Memory B cell (primary cell): ENCODE measurements around the gene ACP7.
"Not testable (repeated sequence)": the region's sequence is repeated elsewhere in the genome, so short reads cannot be mapped to it uniquely, and the experiment has no call there.

Experiments used
- ATAC-seq: fragments of 150-1000 bp; cut with Tn5 transposase; 2 replicates; pipeline ENCODE4 v1.10.0; 2021; ENCODE audit warnings: low read depth, mild to moderate bottlenecking, moderate library complexity
- DNase-seq, 2 donors: peaks; one replicate each; pipeline ENCODE4 v3.0.0; 2022; ENCODE audit warnings: low spot score in 2 of 2
- H3K27ac Mint-ChIP-seq: one replicate; pipeline ENCODE4 v1.8.0; 2022; ENCODE audit warnings: mild to moderate bottlenecking, moderate library complexity, mixed read lengths
- H3K27me3 Mint-ChIP-seq: one replicate; pipeline ENCODE4 v1.8.0; 2022; ENCODE audit warnings: mixed read lengths
- H3K36me3 Mint-ChIP-seq: one replicate; pipeline ENCODE4 v1.8.0; 2022; ENCODE audit warnings: mild to moderate bottlenecking, mixed read lengths
- H3K4me1 Mint-ChIP-seq: one replicate; pipeline ENCODE4 v1.8.0; 2022; ENCODE audit warnings: mixed read lengths
- H3K4me3 Mint-ChIP-seq: one replicate; pipeline ENCODE4 v1.8.0; 2022; ENCODE audit warnings: mild to moderate bottlenecking, moderate library complexity, mixed read lengths
- H3K9me3 Mint-ChIP-seq: one replicate; pipeline ENCODE4 v1.8.0; 2022; ENCODE audit warnings: mixed read lengths

Gene ACP7

DNA sequence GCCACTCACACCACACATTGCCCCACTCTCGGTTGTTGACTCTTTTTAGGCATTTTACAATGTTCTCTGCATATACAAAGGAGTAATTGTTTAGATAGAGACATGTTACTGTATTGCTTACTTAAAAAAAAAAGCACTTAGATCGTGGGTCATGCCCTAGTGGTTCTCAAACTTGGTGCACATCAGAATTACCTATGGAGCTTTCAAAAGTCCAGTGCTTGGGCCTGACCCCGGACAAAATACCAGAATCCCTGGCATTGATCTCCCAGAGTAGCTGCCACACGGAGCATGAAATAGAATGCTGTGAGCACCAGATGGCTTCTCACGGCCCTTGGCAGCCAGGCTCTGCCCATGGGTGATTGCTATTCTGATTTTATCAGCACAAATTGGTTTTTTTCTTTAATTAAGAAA, 20.0 kb downstream of the ACP7 start:
- Mint-ChIP-seq H3K9me3 (no peaks in the 10 kb centered on the region), H3K27me3 (peaks cover 11% of the 10 kb centered on the region), H3K4me3 (no peak overlapping the region), H3K4me1 (no peaks in the 10 kb centered on the region), H3K27ac (no peak overlapping the region), H3K36me3 (no peaks in the 10 kb centered on the region)
- DNase-seq: no peak
- no peak for ATAC-seq

DNA sequence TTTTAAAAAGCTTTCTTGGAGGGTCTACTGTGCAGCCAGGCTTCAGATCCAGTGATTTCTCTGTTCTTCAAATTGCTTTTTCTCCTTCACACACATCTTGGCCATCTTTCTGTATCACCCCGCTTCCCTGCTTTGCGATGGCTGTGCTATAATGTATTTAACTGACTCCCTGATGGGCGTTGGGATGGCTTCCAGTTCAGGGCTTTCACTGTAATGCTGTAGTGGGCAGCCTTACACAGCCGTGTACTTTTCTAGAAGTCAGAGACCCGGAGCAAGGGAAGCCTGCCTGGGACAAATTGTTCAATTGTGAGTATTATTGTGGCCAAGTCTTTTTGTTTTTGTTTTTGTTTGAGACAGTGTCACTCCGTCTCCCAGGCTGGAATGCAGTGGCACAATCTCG, 22.0 kb downstream of the ACP7 start:
- no peak overlapping the region for H3K4me3 Mint-ChIP-seq
- no peaks in the 10 kb centered on the region for H3K36me3 Mint-ChIP-seq
- ATAC-seq: no peak
- H3K27me3 Mint-ChIP-seq: peaks cover 9% of the 10 kb centered on the region
- DNase-seq: no peak
- no peaks in the 10 kb centered on the region for H3K9me3 Mint-ChIP-seq
- H3K4me1 Mint-ChIP-seq: no peaks in the 10 kb centered on the region
- no peak overlapping the region for H3K27ac Mint-ChIP-seq

DNA sequence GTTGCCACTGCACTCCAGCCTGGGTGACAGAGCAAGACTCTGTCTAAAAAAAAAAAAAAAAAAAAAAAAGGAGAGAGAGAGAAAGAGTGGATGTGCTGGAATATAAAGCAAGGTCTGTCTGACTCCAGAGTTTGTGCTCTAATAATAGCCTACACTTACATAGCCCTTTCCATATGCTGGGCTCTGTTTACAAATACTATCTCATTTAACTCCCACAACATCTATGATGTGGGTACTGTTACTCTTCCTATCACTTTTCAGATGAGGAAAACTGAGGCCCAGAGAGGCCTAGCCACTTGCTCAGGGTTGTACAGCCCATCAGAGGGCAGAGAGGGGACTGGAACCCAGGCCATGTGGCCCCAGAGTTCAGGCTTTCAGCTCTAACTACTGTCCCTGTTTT, 25.5 kb downstream of the ACP7 start:
- no peaks in the 10 kb centered on the region for H3K4me1 Mint-ChIP-seq
- no peak overlapping the region for H3K4me3 Mint-ChIP-seq
- H3K27me3 Mint-ChIP-seq: peaks cover 16% of the 10 kb centered on the region
- H3K36me3 Mint-ChIP-seq: no peaks in the 10 kb centered on the region
- ATAC-seq (no peak), DNase-seq (no peak)
- H3K27ac Mint-ChIP-seq: no peak overlapping the region
- no peaks in the 10 kb centered on the region for H3K9me3 Mint-ChIP-seq

DNA sequence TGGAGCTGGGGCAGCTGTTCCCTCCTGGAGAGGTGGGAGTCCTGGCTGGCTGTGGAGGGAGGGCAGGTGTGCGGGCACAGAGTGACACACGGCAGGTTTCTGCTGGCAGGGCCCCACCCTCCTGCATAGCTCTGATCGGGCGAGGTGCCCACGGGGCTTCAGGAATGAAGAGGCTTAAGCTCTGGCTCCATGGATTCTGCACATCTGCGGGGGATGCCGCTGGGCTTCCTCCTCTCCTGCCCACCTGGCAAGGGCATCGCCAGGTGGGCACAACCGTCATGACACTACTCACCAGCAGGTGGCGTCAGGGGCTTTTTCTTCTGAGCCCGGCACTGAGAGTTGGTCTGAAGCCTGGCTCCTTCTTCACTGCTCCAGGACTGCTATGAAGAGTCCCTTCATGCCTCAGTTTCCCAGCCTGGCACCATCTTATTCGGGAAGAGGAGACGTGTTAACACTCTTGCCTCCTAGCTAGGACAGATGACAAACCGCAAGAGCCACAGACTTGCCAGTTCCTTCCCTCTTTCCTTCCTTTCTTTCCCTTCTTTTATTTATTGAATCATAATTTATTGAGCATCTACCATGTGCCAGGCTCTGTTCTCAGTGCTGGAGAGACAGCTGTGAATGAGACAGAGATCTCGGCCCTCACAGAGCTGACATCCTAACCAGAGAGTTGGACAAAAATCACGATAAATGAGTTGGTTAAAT, 26.2 kb downstream of the ACP7 start:
- no peak overlapping the region for H3K27ac Mint-ChIP-seq
- H3K27me3 Mint-ChIP-seq: peaks cover 19% of the 10 kb centered on the region
- peak; percentile 88 for ATAC-seq
- H3K36me3 Mint-ChIP-seq: no peaks in the 10 kb centered on the region
- H3K9me3 Mint-ChIP-seq: no peaks in the 10 kb centered on the region
- H3K4me1 Mint-ChIP-seq: no peaks in the 10 kb centered on the region
- DNase-seq: peak; percentile 65 to 77
- no peak overlapping the region for H3K4me3 Mint-ChIP-seq

DNA sequence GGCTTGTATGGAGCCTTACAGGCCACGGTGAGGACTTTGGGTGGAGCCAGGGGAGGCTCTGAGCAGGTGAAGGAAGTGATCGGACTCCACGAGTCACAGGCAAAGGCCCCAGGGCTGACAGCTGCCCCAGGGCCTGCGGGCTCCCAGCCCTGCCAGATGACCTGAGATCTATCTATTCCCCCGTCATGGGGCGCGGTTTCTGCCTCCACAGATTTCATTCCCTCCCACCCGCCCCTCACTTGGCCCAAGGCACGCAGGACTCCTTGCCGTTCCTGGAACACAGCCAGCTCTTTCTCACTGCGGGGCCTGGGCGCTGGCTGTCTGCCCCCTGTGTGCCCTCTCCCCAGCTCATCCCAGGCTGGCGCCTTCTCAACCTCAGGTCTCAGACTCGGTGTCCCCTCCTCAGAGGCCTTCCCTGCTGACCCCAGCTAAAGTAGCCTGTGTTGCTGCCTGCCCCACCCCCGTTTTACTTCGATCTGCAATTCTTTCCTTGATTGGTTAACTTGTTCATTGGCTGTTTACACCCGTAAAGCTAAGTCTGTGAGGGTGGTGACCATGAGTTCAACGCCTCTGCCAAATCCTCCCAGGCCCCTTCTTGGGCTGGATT, 27.5 kb downstream of the ACP7 start:
- Mint-ChIP-seq H3K4me1 (no peaks in the 10 kb centered on the region), H3K36me3 (no peaks in the 10 kb centered on the region), H3K27me3 (peaks cover 16% of the 10 kb centered on the region), H3K9me3 (no peaks in the 10 kb centered on the region), H3K4me3 (no peak overlapping the region), H3K27ac (no peak overlapping the region)
- DNase-seq (no peak), ATAC-seq (no peak)

DNA sequence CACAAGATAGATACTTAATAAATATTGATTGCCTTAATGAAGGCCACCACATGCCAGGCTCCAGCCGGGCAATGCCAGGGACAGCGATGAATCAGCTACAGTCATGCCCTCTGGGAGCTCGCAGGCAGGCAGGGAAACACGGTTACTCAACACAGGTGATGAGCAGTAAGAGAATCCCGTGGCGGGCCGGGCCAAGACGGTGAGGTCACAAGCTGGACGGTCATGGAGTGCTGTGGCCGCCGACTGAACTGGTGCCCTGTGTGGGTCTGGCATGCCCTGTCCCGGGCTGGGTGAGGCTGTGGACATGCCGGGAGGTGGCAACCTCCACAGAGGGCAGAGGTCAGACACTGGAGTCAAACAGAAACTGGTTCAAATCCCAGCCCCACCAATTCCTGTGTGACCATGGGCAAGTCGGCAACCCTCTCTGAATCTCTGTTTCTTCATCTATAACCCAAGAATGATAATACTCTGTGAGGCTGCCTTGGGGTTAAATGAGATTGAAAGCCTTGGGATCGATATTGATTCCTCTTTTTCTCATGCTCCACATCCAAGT, 28.2 kb downstream of the ACP7 start:
- no peak for ATAC-seq
- peaks cover 16% of the 10 kb centered on the region for H3K27me3 Mint-ChIP-seq
- no peaks in the 10 kb centered on the region for H3K9me3 Mint-ChIP-seq
- DNase-seq: no peak
- no peak overlapping the region for H3K4me3 Mint-ChIP-seq
- no peak overlapping the region for H3K27ac Mint-ChIP-seq
- H3K4me1 Mint-ChIP-seq: no peaks in the 10 kb centered on the region
- no peaks in the 10 kb centered on the region for H3K36me3 Mint-ChIP-seq

DNA sequence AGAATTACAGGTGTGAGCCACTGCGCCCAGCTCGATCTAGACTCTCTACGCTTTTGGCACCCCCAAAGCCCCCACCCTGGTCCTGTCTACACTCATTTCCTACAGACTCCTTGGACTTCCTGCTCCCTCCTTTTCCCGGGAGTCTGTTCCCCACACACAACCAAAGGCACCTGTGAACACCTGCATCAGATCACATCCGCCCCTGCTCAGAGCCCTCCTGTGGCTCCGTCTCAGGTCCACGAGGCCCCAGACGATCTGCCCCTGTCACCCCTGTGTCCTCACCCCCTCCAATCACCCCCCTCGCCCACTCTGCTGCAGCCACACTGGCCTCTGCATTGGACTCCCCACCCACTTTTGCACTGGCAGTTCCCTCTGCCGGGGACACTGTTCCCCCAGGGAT, 29.0 kb downstream of the ACP7 start:
- Mint-ChIP-seq H3K4me1 (no peaks in the 10 kb centered on the region), H3K27me3 (peaks cover 16% of the 10 kb centered on the region), H3K36me3 (no peaks in the 10 kb centered on the region), H3K27ac (no peak overlapping the region), H3K4me3 (no peak overlapping the region), H3K9me3 (no peaks in the 10 kb centered on the region)
- ATAC-seq (no peak), DNase-seq (no peak)

DNA sequence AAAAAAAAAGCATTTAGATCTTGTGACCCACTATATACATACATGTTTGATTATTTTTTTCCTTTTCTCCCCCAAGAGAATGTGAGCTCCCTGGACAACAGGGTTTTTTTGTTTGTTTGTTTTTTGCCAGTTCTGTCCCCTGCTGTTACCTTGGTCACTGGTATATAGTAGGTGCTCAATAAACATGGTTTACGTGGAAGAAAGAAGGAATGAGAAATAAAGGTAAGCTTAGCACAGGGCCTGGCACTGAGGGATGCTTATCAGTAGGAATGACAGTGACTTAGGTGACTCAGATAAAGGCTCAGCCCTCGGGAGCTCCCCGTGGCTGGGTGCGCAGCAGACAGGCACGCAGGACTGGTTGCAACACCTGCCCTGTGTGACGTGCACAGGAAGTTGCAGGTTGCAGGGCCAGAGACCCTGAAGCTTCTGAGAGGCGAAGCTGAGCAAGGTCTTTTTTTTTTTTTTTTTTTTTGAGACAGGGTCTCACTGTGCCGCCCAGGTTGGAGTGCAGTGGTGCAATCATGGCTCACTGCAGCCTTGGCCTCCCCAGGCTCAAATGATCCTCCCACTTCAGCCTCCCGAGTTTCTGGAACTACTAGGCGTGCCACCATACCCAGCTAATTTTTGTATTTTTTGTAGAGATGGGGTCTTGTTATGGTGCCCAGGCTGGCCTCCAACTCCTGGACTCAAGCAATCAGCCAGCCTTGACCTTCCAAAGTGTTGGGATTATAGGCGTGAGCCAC, 31.1 kb downstream of the ACP7 start:
- H3K27ac Mint-ChIP-seq: no peak overlapping the region
- peaks cover 17% of the 10 kb centered on the region for H3K27me3 Mint-ChIP-seq
- H3K4me1 Mint-ChIP-seq: no peaks in the 10 kb centered on the region
- DNase-seq: no peak
- H3K36me3 Mint-ChIP-seq: no peaks in the 10 kb centered on the region
- no peak for ATAC-seq
- no peaks in the 10 kb centered on the region for H3K9me3 Mint-ChIP-seq
- H3K4me3 Mint-ChIP-seq: no peak overlapping the region

DNA sequence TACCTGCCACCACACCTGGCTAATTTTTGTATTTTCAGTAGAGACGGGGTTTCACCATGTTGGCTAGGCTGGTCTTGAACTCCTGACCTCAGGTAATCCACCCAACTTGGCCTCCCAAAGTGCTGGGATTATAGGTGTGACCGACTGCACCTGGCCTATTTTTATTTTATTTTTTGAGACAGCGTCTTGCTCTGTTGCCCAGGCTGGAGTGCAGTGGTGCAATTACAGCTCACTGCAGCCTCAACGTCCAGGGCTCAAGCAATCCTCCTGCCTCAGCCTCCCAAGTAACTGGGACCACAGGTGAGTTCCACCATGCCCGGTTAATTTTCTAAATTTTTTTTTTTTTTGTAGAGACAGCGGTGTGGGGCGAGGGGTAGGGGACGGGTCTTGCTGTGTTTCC, 32.9 kb downstream of the ACP7 start:
- H3K4me1 Mint-ChIP-seq: not testable (repeated sequence)

DNA sequence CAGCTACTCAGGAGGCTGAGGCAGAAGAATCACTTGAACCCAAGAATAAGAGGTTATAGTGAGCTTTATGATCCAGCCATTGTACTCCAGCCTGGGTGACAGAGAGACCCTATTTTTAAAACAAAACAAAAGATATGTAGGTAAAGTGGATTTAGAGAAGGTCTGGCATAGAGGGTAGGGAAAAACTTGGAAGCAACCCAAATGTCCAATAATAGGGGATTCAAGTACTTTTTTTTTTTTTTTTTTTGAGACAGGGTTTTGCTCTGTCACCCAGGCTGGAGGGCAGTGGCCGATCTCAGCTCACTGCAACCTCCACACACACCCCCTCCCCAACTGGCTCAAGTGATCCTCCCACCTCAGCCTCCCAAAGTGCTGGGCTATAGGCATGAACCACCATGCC, 35.7 kb downstream of the ACP7 start:
- Mint-ChIP-seq H3K36me3 (no peaks in the 10 kb centered on the region), H3K4me3 (no peak overlapping the region), H3K4me1 (peaks cover 7% of the 10 kb centered on the region), H3K27ac (no peak overlapping the region), H3K9me3 (no peaks in the 10 kb centered on the region), H3K27me3 (peaks cover 9% of the 10 kb centered on the region)
- ATAC-seq (no peak), DNase-seq (no peak)

More for the DNA sequence above, 32.9 kb downstream of the ACP7 start:
- not testable (repeated sequence) for H3K4me3 Mint-ChIP-seq, ATAC-seq, H3K27ac Mint-ChIP-seq, H3K9me3 Mint-ChIP-seq, DNase-seq, H3K36me3 Mint-ChIP-seq
- H3K27me3 Mint-ChIP-seq: peaks cover 15% of the 10 kb centered on the region

DNA sequence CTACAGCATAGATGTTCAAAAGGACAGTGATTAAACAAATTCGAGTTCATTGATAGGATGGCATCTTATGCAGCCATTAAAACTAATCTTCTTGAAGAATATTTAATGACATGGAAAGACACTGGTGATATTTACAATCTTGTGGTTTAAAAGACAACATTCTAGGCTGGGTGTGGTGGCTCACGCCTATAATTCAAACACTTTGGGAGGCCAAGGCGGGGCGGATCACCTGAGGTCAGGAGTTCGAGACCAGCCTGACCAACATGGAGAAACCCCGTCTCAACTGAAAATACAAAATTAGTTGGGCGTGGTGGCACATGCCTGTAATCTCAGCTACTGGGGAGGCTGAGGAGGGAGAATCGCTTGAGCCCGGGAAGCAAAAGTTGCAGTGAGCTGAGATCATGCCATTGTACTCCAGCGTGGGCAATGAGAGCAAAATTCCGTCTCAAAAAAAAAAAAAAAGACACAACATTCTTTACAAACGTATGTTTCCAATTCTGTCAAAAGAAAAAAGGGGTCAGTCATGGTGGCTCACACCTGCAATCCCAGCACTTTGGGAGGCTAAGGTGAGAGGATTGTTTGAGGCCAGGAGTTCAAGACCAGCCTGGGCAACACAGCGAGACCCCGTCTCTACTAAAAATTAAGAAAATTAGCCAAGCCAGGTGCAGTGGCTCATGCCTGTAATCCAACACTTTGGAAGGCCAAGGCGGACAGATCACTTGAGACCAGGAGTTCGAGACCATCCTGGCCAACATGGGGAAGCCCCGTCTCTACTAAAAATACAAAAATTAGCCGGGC, 39.0 kb downstream of the ACP7 start:
- Mint-ChIP-seq H3K36me3 (no peaks in the 10 kb centered on the region), H3K27me3 (peaks cover 4% of the 10 kb centered on the region), H3K4me1 (peaks cover 23% of the 10 kb centered on the region), H3K27ac (no peak overlapping the region), H3K4me3 (no peak overlapping the region), H3K9me3 (no peaks in the 10 kb centered on the region)
- ATAC-seq: no peak
- DNase-seq: no peak

DNA sequence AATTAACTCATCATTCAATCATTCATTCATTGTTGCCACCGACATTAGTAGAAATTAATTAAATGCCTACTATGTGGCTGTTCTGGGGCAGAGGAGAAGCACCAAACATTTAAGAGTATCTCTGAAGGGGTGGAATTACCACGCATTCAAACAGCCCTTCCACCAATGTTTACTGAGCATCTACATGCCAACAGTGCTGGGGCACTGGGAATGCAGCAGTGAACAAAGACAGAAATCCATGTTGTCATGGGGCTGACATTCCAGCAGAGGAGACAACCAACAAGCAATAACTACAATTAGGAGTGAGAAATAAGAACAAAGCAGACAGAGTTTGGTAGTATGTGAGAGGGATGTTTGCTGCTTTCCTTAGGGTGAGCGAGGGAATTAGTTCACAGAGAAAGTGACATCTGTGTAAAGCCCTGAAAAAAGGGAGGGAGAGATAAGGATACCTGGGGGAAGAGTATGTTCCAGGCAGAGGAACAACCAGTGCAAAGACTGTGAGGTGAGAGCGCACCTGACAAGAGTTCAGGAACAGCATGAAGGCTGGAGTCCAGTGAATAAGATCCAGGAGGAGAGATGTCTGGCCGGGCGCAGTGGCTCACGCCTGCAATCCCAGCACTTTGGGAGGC, 40.1 kb downstream of the ACP7 start:
- no peak for DNase-seq
- Mint-ChIP-seq H3K9me3 (no peaks in the 10 kb centered on the region), H3K27ac (peak overlapping the region; percentile 77), H3K36me3 (no peaks in the 10 kb centered on the region), H3K4me1 (peaks cover 26% of the 10 kb centered on the region), H3K27me3 (peaks cover 4% of the 10 kb centered on the region), H3K4me3 (peak overlapping the region; percentile 66)
- ATAC-seq: no peak

DNA sequence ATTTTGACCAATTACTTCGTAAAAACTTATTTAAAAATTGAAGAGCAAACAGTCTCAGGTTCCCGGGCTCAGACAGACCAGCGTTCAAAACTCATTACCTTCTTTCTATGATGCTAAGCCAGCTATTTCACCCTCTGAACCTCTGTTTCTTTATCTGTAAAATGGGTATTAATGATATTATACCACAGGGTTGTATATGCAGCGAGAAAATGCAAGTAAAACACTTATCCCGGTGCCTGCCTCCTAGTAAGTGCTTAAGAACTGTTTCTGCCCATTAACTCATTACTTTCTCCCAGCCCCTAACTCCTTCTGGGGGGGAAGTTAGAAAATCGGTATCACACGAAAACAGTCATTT, 41.0 kb downstream of the ACP7 start:
- no peaks in the 10 kb centered on the region for H3K9me3 Mint-ChIP-seq

More for the DNA sequence above, 41.0 kb downstream of the ACP7 start:
- Mint-ChIP-seq H3K27me3 (peaks cover 3% of the 10 kb centered on the region), H3K4me3 (peak overlapping the region; percentile 87), H3K4me1 (peaks cover 30% of the 10 kb centered on the region), H3K36me3 (no peaks in the 10 kb centered on the region), H3K27ac (peak overlapping the region; percentile 95)
- ATAC-seq: no peak
- no peak for DNase-seq
